Gastrocnemius medialis (tissue), 4 donors: ENCODE results near the gene EYA3.

Source experiments
- POLR2A ChIP-seq, 2 donors: fragments of 450-650 bp; IDR thresholded peaks; one replicate each; pipeline ENCODE4 v1.6.1; 2017; ENCODE audit warnings: antibody characterized with exemption in 2 of 2, mild to moderate bottlenecking in 2 of 2, moderate library complexity in 2 of 2
- TF ChIP-seq, protein P1 (sequence below), 5 experiments: fragments of 450-650 bp in 3 of 5; fragments of 200-600 bp in 2 of 5; sonication (generic) in 2 of 5; IDR thresholded peaks in 4 of 5; conservative IDR thresholded peaks in 1 of 5; 1 replicate in 4 of 5; 2 replicates in 1 of 5; pipeline ENCODE4 v1.5.1; 2016 to 2019; ENCODE audit warnings: antibody characterized with exemption in 5 of 5, mild to moderate bottlenecking in 3 of 5, moderate library complexity in 3 of 5

DNA sequence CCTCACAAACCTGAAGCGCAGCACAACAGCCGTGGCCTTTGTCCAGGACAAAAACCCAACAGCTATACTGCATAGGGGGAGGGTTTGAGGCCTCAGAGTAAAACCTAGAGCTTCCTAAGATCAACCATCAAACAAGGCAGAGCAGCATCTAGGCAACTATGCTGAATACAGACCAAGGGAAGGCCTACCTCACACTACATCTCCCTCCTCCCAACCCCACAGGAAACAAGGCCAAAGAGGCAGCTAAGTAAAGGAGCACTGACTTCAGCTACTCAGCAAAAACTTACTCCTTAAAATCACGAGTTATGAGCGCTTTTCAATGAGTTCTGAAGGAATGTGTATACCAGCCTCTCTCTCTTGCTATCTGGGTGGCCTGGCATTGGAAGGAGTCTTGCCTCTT lies 116.3 kb downstream of the EYA3 start:
- TF ChIP-seq, protein P1, sequence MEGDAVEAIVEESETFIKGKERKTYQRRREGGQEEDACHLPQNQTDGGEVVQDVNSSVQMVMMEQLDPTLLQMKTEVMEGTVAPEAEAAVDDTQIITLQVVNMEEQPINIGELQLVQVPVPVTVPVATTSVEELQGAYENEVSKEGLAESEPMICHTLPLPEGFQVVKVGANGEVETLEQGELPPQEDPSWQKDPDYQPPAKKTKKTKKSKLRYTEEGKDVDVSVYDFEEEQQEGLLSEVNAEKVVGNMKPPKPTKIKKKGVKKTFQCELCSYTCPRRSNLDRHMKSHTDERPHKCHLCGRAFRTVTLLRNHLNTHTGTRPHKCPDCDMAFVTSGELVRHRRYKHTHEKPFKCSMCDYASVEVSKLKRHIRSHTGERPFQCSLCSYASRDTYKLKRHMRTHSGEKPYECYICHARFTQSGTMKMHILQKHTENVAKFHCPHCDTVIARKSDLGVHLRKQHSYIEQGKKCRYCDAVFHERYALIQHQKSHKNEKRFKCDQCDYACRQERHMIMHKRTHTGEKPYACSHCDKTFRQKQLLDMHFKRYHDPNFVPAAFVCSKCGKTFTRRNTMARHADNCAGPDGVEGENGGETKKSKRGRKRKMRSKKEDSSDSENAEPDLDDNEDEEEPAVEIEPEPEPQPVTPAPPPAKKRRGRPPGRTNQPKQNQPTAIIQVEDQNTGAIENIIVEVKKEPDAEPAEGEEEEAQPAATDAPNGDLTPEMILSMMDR (IDR thresholded peaks at IDR 0.05 in 4 of 5, conservative IDR thresholded peaks at IDR 0.05 in 1 of 5): no peak
- TF ChIP-seq POLR2A (IDR thresholded peaks at IDR 0.05): no peak
